HG03521 (cell line): ENCODE measurements around the gene GPR139.

ENCODE experiments used
- ATAC-seq: cut with Tn5 transposase; IDR thresholded peaks from one replicate; pipeline ENCODE4 v1.9.1; 2021; ENCODE audit warnings: mild to moderate bottlenecking, moderate library complexity; ENCODE audit not compliant: unreplicated experiment

GPR139 gene

GRCh38 chr16:19991614-19992013 lies 82.1 kb downstream of the GPR139 start:
- no peak for ATAC-seq

GRCh38 chr16:19984135-19984534 lies 89.6 kb downstream of the GPR139 start:
- ATAC-seq, result no peak
